ENCODE results near the gene TBC1D30. TPM values are rescaled to one million over a fixed set of nuclear protein-coding genes. Genes with fewer than 3 reads are reported as not detected.

The TBC1D30 gene
- total RNA-seq, 1 donor from 2014 or later, result 11.5 TPM

DNA sequence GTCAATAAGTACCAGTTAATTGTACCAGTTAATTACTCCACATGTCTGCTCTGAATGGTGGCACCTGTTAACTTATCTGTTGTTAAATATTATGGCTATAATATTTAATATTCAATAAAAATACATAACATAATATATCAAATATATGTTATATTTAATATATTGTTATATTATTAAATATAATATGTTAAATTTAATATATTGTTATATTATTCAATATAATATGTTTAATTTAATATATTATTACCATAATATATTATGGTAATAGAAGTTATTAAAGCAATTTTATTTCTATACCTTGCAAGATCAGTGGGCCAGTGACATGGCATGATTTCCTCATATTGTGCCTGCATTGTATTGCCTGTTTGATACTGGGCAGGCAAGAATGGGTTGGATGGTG, 98.4 kb downstream of the TBC1D30 start:
- Histone ChIP-seq H3K4me1 (no peaks in the 10 kb centered on the region), H3K27me3 (ENCODE audit: low read depth) (no peaks in the 10 kb centered on the region), H3K4me3 (no peak overlapping the region), H3K36me3 (no peaks in the 10 kb centered on the region), H3K9me3 (no peaks in the 10 kb centered on the region), H3K27ac (no peak overlapping the region)
- no peak for ATAC-seq
- no peak for DNase-seq
- intact Hi-C loops (cut with DNase I), result no loop called here
- TF ChIP-seq CTCF (IDR thresholded peaks at IDR 0.05), result no peak

- H3K4me3 ChIP-seq, result no peak overlapping the region
- H3K36me3 ChIP-seq, result no peaks in the 10 kb centered on the region
- no peaks in the 10 kb centered on the region for H3K9me3 ChIP-seq
- H3K27ac ChIP-seq, result no peak overlapping the region
- intact Hi-C loops (cut with DNase I), result no loop called here
- H3K27me3 ChIP-seq (ENCODE audit: low read depth), result no peaks in the 10 kb centered on the region
- TF ChIP-seq CTCF (IDR thresholded peaks at IDR 0.05), result no peak
- ATAC-seq (no peak), DNase-seq (no peak)
- no peaks in the 10 kb centered on the region for H3K4me1 ChIP-seq
Observed at GRCh38 chr12:64923536-64923935, 99.1 kb downstream of the TBC1D30 start.

Other genes starting within 250 kb of the TBC1D30 start
- 82.7 TPM for gene RASSF3, start 214.2 kb upstream of the TBC1D30 start, total RNA-seq
- 199 TPM for gene GNS, start 65.2 kb upstream of the TBC1D30 start, total RNA-seq

All from lower lobe of right lung (tissue), 2 donors.